K562 (cell line): ENCODE data around the gene ACTR5. TPM values are rescaled to one million over a fixed set of nuclear protein-coding genes. Genes with fewer than 3 reads are reported as not detected.

Experiments
- ATAC-seq: fragments of 200-7000 bp; cut with Tn5 transposase; 3 replicates; pipeline ENCODE4 v1.9.1; 2020; ENCODE audit warnings: moderate library complexity
- BruUV-seq: library from RNA; stranded (reverse); fragments of 400-500 nt; replicated peaks from 2 replicates; lab custom pipeline; 2021; lab: Mats Ljungman, UMichigan
- CTCF ChIA-PET: fragments of 300-600 bp; formaldehyde crosslinking; extraction: SDS; loops from one replicate; lab custom pipeline; 2021; ENCODE audit warnings: low intra/inter-chr PET ratio; lab: Yijun Ruan, JAX
- POLR2A ChIA-PET: fragments of 300-600, 350-650 bp; sonication (Branson Sonifier 250); formaldehyde crosslinking; extraction: SDS; loops from one replicate; lab custom pipeline; 2021; ENCODE audit warnings: antibody characterized with exemption, inconsistent platforms; lab: Yijun Ruan, JAX
- DNase-seq, 4 experiments: peaks; one replicate each; pipeline versions ENCODE4 v3.0.0 to v3.0.0-alpha.2; 2011 to 2018; ENCODE audit warnings: low spot score in 3 of 4, mixed read lengths in 3 of 4; ENCODE audit errors: extremely low read depth in 1 of 4
- FAIRE-seq: peaks from 2 replicates; lab custom pipeline; 2011; peaks lifted over from hg19 to GRCh38; lab: Jason Lieb, UNC
- H2AFZ ChIP-seq: 2 replicates; pipeline ENCODE4 v1.6.0; 2011; ENCODE audit warnings: low read depth, low read length, control low read depth, inconsistent platforms
- H3K27ac ChIP-seq: fragments of 200-600 bp; 3 replicates; pipeline ENCODE4 v1.8.0; 2011; ENCODE audit warnings: low read depth, mild to moderate bottlenecking, control low read depth, inconsistent platforms, low read length, moderate library complexity, mixed read lengths; ENCODE audit errors: extremely low read depth
- H3K27me3 ChIP-seq, 2 experiments: fragments of 300-600 bp in 1 of 2; 2 replicates in 1 of 2; 3 replicates in 1 of 2; pipeline versions ENCODE4 v1.6.0 to v1.8.0; 2011; ENCODE audit warnings: inconsistent platforms in 2 of 2, low read length in 2 of 2, mild to moderate bottlenecking in 1 of 2, mixed read lengths in 1 of 2, moderate library complexity in 1 of 2; ENCODE audit not compliant: control insufficient read depth in 2 of 2, insufficient read depth in 2 of 2
- H3K36me3 ChIP-seq: fragments of 300-600 bp; 3 replicates; pipeline ENCODE4 v1.8.0; 2011; ENCODE audit warnings: mild to moderate bottlenecking, low read length, inconsistent platforms; ENCODE audit not compliant: control insufficient read depth, insufficient read depth
- H3K4me1 ChIP-seq, 2 experiments: fragments of 200-600 bp in 1 of 2; replicated peaks in 1 of 2; 2 replicates in 1 of 2; 3 replicates in 1 of 2; pipeline versions ENCODE4 v1.5.1 to v1.8.0; 2011; ENCODE audit warnings: inconsistent platforms in 2 of 2, low read length in 2 of 2, mild to moderate bottlenecking in 1 of 2, mixed read lengths in 1 of 2, moderate library complexity in 1 of 2; ENCODE audit not compliant: control insufficient read depth in 2 of 2, insufficient read depth in 2 of 2
- H3K4me2 ChIP-seq: 2 replicates; pipeline ENCODE4 v1.6.1; 2011; ENCODE audit warnings: low read length, control low read depth, inconsistent platforms, mixed read lengths; ENCODE audit not compliant: insufficient read depth
- H3K4me3 ChIP-seq: fragments of 200-600 bp; sonication (generic), shearing (Covaris generic); 2 replicates; pipeline ENCODE4 v1.5.1; 2016; ENCODE audit warnings: control low read depth, inconsistent platforms
- H3K79me2 ChIP-seq: fragments of 200-600 bp; 3 replicates; pipeline ENCODE4 v1.8.0; 2011; ENCODE audit warnings: low read length, inconsistent platforms; ENCODE audit not compliant: control insufficient read depth, insufficient read depth
- H3K9ac ChIP-seq, 2 experiments: 2 replicates each; pipeline versions ENCODE4 v1.6.0 to v1.6.1; 2011; ENCODE audit warnings: low read depth in 2 of 2, low read length in 2 of 2, control low read depth in 1 of 2, inconsistent platforms in 1 of 2, mild to moderate bottlenecking in 1 of 2, mixed read lengths in 1 of 2; ENCODE audit not compliant: insufficient read depth in 1 of 2
- H3K9me1 ChIP-seq: one replicate; pipeline ENCODE4 v1.6.0; 2011; ENCODE audit warnings: inconsistent platforms, mild to moderate bottlenecking, low read length, moderate library complexity; ENCODE audit not compliant: control insufficient read depth, insufficient read depth
- H3K9me3 ChIP-seq: replicated peaks from 2 replicates; pipeline ENCODE4 v1.5.1; 2011; ENCODE audit warnings: low read depth, low read length, inconsistent platforms; ENCODE audit not compliant: control insufficient read depth, insufficient read depth
- H4K20me1 ChIP-seq: replicated peaks from 2 replicates; pipeline ENCODE4 v1.6.1; 2011; ENCODE audit warnings: low read length, inconsistent platforms, mixed read lengths; ENCODE audit not compliant: control insufficient read depth, insufficient read depth
- CBFA2T3 ChIP-seq: fragments of 450-650 bp; IDR thresholded peaks from 2 replicates; pipeline ENCODE4 v1.6.1; 2017
- CLOCK ChIP-seq: fragments of 250-450 bp; sonication (Bioruptor Pico); IDR thresholded peaks from 2 replicates; pipeline ENCODE4 v1.4.0; 2020; ENCODE audit warnings: mild to moderate bottlenecking, moderate library complexity, borderline replicate concordance
- EGR1 ChIP-seq: fragments of 450-650 bp; conservative IDR thresholded peaks from 2 replicates; pipeline ENCODE4 v1.6.1; 2017; ENCODE audit warnings: mild to moderate bottlenecking
- ETV5 ChIP-seq: sonication (generic); formaldehyde crosslinking; IDR thresholded peaks from 2 replicates; pipeline ENCODE4 v1.4.0; 2020; ENCODE audit warnings: low read depth, mild to moderate bottlenecking, missing genetic modification reagents
- HIVEP1 ChIP-seq: fragments of 250-450 bp; sonication (Bioruptor Pico); IDR thresholded peaks from 2 replicates; pipeline ENCODE4 v1.4.0; 2020; ENCODE audit warnings: mild to moderate bottlenecking
- HNRNPL ChIP-seq: fragments of 200-400 bp; formaldehyde crosslinking; IDR thresholded peaks from 2 replicates; pipeline ENCODE4 v1.6.1; 2017; ENCODE audit warnings: low read depth, mild to moderate bottlenecking, low read length
- JUN ChIP-seq, 2 experiments: sonication (generic) in 1 of 2; formaldehyde crosslinking in 1 of 2; IDR thresholded peaks; 2 replicates each; pipeline versions ENCODE4 v1.6.1 to v1.8.0; 2012 to 2022; ENCODE audit warnings: borderline replicate concordance in 2 of 2, mild to moderate bottlenecking in 2 of 2, improper control_type of control experiment in 1 of 2, low read depth in 1 of 2, low read length in 1 of 2, missing genetic modification reagents in 1 of 2
- KDM2B ChIP-seq: fragments of 250-450 bp; sonication (Bioruptor Pico); IDR thresholded peaks from 2 replicates; pipeline ENCODE4 v1.8.0; 2021; ENCODE audit warnings: mild to moderate bottlenecking, moderate library complexity
- MCM7 ChIP-seq, 2 experiments: fragments of 450-650 bp; IDR thresholded peaks; 2 replicates each; pipeline ENCODE4 v1.6.1; 2016 to 2018
- PHTF2 ChIP-seq: fragments of 250-450 bp; sonication (Bioruptor Pico); IDR thresholded peaks from 2 replicates; pipeline ENCODE4 v1.5.0; 2021; ENCODE audit warnings: mild to moderate bottlenecking
- PPARD ChIP-seq: fragments of 250-450 bp; sonication (Bioruptor Pico); IDR thresholded peaks from 2 replicates; pipeline ENCODE4 v1.8.0; 2022; ENCODE audit warnings: inconsistent platforms, mild to moderate bottlenecking, moderate library complexity
- SAFB ChIP-seq: fragments of 200-400 bp; formaldehyde crosslinking; IDR thresholded peaks from 2 replicates; pipeline ENCODE4 v1.6.1; 2017; ENCODE audit warnings: low read depth, low read length, borderline replicate concordance
- SMAD2 ChIP-seq: fragments of 150-350 bp; IDR thresholded peaks from 2 replicates; pipeline ENCODE4 v1.6.1; 2014; ENCODE audit warnings: low read depth, mild to moderate bottlenecking, low read length
- TEAD4 ChIP-seq, 2 experiments: sonication (generic) in 1 of 2; formaldehyde crosslinking in 1 of 2; IDR thresholded peaks; 2 replicates each; pipeline versions ENCODE4 v1.6.1 to v1.8.0; 2012 to 2022; ENCODE audit warnings: borderline replicate concordance in 1 of 2, inconsistent platforms in 1 of 2, low read length in 1 of 2, mild to moderate bottlenecking in 1 of 2, missing genetic modification reagents in 1 of 2
- ZFP30 ChIP-seq: fragments of 250-450 bp; sonication (Bioruptor Pico); IDR thresholded peaks from 2 replicates; pipeline ENCODE4 v1.8.0; 2022; ENCODE audit warnings: moderate library complexity, mild to moderate bottlenecking, inconsistent platforms, borderline replicate concordance
- ZNF133 ChIP-seq: fragments of 250-450 bp; sonication (Bioruptor Pico); IDR thresholded peaks from 2 replicates; pipeline ENCODE4 v1.4.0; 2020; ENCODE audit warnings: mild to moderate bottlenecking
- ZNF146 ChIP-seq: IDR thresholded peaks from one replicate; pipeline ENCODE4 v1.6.1; 2018; ENCODE audit warnings: missing compliant biosample characterization; ENCODE audit not compliant: unreplicated experiment
- ZNF655 ChIP-seq: fragments of 250-450 bp; sonication (Bioruptor Pico); IDR thresholded peaks from 2 replicates; pipeline ENCODE4 v1.5.0; 2021
- WGBS: fragments of 100-300 bp; shearing (Covaris generic); methylation state at CpG from one replicate; pipeline ENCODE4 v1.1.6; 2016; ENCODE audit warnings: low coverage, mixed read lengths; ENCODE audit not compliant: insufficient coverage; ENCODE audit errors: missing lambda C conversion rate; 5-methylcytosine and 5-hydroxymethylcytosine counted together
- in situ Hi-C: fragments of 300-500 bp; cut with MboI; formaldehyde crosslinking; loops from 4 replicates; pipeline ENCODE4 v1.15.0; 2018; ENCODE audit warnings: inconsistent platforms, mixed read lengths
- intact Hi-C: fragments of 100-400 bp; cut with micrococcal nuclease; formaldehyde crosslinking; loops from 2 replicates; pipeline ENCODE4 v1.14.2; 2022
- polyA plus RNA-seq, 8 experiments: library from polyadenylated mRNA; depleted of rRNA in 4 of 8; stranded (reverse) in 5 of 8; unstranded in 3 of 8; fragments of >200 nt; fragmentation: Nextera tagmentation in 2 of 8; fragmentation: Illumina TruSeq in 1 of 8; extraction: Ambion mirVana in 2 of 8; extraction: Trizol in 1 of 8; gene quantifications; 2 replicates each; pipeline versions ENCODE4 v1.2.1 to v1.2.3, GENCODE V29; 2011 to 2014; ENCODE audit warnings: inconsistent platforms in 1 of 8, missing spikeins in 1 of 8
- total RNA-seq, 7 experiments: library from RNA; depleted of rRNA in 6 of 7; stranded (reverse); fragments of >200 nt in 6 of 7; fragmentation: Illumina TruSeq in 2 of 7; extraction: Trizol in 2 of 7; gene quantifications; 2 replicates each; pipeline versions ENCODE4 v1.2.1 to v1.2.3, GENCODE V29; 2011 to 2021; ENCODE audit warnings: low replicate concordance in 1 of 7
- TF ChIP-seq, protein P1 (sequence below): fragments of 250-450 bp; sonication (Bioruptor Pico); IDR thresholded peaks from 2 replicates; pipeline ENCODE4 v1.8.0; 2022; ENCODE audit warnings: inconsistent platforms

ACTR5 gene
- total and polyA plus RNA-seq, 9 of the 15 experiments (the other 6 are each of a cell fraction or from before 2014, with no cell fraction given), result 0.93 to 18.8 (median 12.9) TPM

GRCh38 chr20:38704136-38704535 lies 44.1 kb upstream of the ACTR5 start:
- in situ Hi-C loops, result no loop called here
- BruUV-seq, result no TSS peak
- DNase-seq (no peak), FAIRE-seq (no peak), ATAC-seq (no peak)
- Histone ChIP-seq H2AFZ (no peak overlapping the region), H3K9me1 (peaks cover 2% of the 10 kb centered on the region), H3K9me3 (no peaks in the 10 kb centered on the region), H4K20me1 (peaks cover 12% of the 10 kb centered on the region; the same call in 1 of the 2 replicates), H3K4me2 (no peak overlapping the region), H3K36me3 (no peaks in the 10 kb centered on the region), H3K4me1 (no peaks in the 10 kb centered on the region), H3K79me2 (no peaks in the 10 kb centered on the region), H3K27ac (no peak overlapping the region), H3K4me3 (no peak overlapping the region), H3K9ac (no peak overlapping the region; a peak in 1 of 4 replicates), H3K27me3 (peaks cover 31 to 77% of the 10 kb centered on the region in 2 experiments)
- intact Hi-C loops, result no loop called here
- CTCF ChIA-PET, result no interaction called here
- WGBS, result 0% methylated on average over 4 of the region's 4 CpGs
- POLR2A ChIA-PET, result interaction anchor here (0.6 to 3.0 kb wide), 2 partner anchors 11 to 21 kb away, joined by 3 to 11 read pairs; no protein-coding TSS in a partner anchor
- TF ChIP-seq JUN (IDR thresholded peaks at IDR 0.05; ENCODE audit: borderline replicate concordance, low read depth, low read length), result no peak
- no peak for TF ChIP-seq JUN (CRISPR knock-in tag; IDR thresholded peaks at IDR 0.05; ENCODE audit: borderline replicate concordance)
- no peak for TF ChIP-seq PHTF2 (CRISPR knock-in tag)
- TF ChIP-seq ZNF655 (CRISPR knock-in tag), result no peak
- no peak for TF ChIP-seq TEAD4 (IDR thresholded peaks at IDR 0.05; ENCODE audit: low read length)
- no peak for TF ChIP-seq TEAD4 (CRISPR knock-in tag; IDR thresholded peaks at IDR 0.05; ENCODE audit: borderline replicate concordance)
- no peak for TF ChIP-seq SAFB
- TF ChIP-seq EGR1, result no peak
- TF ChIP-seq ETV5 (CRISPR knock-in tag), result no peak
- no peak for TF ChIP-seq MCM7 (IDR thresholded peaks at IDR 0.05)
- TF ChIP-seq ZNF133, result no peak
- TF ChIP-seq CLOCK, result no peak
- TF ChIP-seq KDM2B, result no peak
- TF ChIP-seq ZFP30 (CRISPR knock-in tag), result no peak
- TF ChIP-seq PPARD (CRISPR knock-in tag), result no peak
- TF ChIP-seq, protein P1, sequence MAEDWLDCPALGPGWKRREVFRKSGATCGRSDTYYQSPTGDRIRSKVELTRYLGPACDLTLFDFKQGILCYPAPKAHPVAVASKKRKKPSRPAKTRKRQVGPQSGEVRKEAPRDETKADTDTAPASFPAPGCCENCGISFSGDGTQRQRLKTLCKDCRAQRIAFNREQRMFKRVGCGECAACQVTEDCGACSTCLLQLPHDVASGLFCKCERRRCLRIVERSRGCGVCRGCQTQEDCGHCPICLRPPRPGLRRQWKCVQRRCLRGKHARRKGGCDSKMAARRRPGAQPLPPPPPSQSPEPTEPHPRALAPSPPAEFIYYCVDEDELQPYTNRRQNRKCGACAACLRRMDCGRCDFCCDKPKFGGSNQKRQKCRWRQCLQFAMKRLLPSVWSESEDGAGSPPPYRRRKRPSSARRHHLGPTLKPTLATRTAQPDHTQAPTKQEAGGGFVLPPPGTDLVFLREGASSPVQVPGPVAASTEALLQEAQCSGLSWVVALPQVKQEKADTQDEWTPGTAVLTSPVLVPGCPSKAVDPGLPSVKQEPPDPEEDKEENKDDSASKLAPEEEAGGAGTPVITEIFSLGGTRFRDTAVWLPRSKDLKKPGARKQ (CRISPR knock-in tag), result no peak
- TF ChIP-seq HNRNPL, result no peak
- no peak for TF ChIP-seq SMAD2
- TF ChIP-seq CBFA2T3, result no peak
- TF ChIP-seq HIVEP1 (CRISPR knock-in tag), result no peak
- TF ChIP-seq ZNF146 (CRISPR knock-in tag), result no peak
